KMS-11 (cell line): ENCODE results near the gene EXOSC5.

Source experiments
- H2AFZ ChIP-seq: fragments of 200-600 bp; sonication (generic); 2 replicates; pipeline ENCODE4 v1.6.1; 2016; ENCODE audit warnings: antibody characterized with exemption, mixed run types, low read depth
- H3K27ac ChIP-seq: fragments of 200-600 bp; sonication (generic); 2 replicates; pipeline ENCODE4 v1.6.1; 2016; ENCODE audit warnings: mild to moderate bottlenecking, mixed run types
- H3K27me3 ChIP-seq: fragments of 200-600 bp; sonication (generic); 2 replicates; pipeline ENCODE4 v1.6.1; 2017; ENCODE audit warnings: mild to moderate bottlenecking, low read depth, mixed run types, moderate library complexity; ENCODE audit not compliant: insufficient read depth
- H3K36me3 ChIP-seq: fragments of 200-600 bp; sonication (generic); 2 replicates; pipeline ENCODE4 v1.6.1; 2017; ENCODE audit warnings: mild to moderate bottlenecking, mixed run types; ENCODE audit not compliant: insufficient read depth
- H3K4me1 ChIP-seq: fragments of 200-600 bp; sonication (generic); 2 replicates; pipeline ENCODE4 v1.6.1; 2016; ENCODE audit warnings: mild to moderate bottlenecking, low read depth, mixed run types; ENCODE audit not compliant: poor library complexity, severe bottlenecking
- H3K4me2 ChIP-seq: fragments of 200-600 bp; sonication (generic); 2 replicates; pipeline ENCODE4 v1.7.0; 2016; ENCODE audit warnings: mild to moderate bottlenecking, mixed run types
- H3K4me3 ChIP-seq: fragments of 200-600 bp; sonication (generic); IDR thresholded peaks from 2 replicates; pipeline ENCODE4 v1.6.1; 2017; ENCODE audit warnings: low read depth, low read length, mixed read lengths; ENCODE audit not compliant: insufficient read depth
- H3K79me2 ChIP-seq: fragments of 200-600 bp; sonication (generic); 2 replicates; pipeline ENCODE4 v1.6.1; 2016; ENCODE audit warnings: low read depth, mixed run types; ENCODE audit not compliant: insufficient read depth
- H3K9ac ChIP-seq: fragments of 200-600 bp; sonication (generic); 2 replicates; pipeline ENCODE4 v1.6.1; 2016; ENCODE audit warnings: mild to moderate bottlenecking, mixed run types
- H4K20me1 ChIP-seq: fragments of 200-600 bp; sonication (generic); 2 replicates; pipeline ENCODE4 v1.6.1; 2016; ENCODE audit warnings: mild to moderate bottlenecking, mixed run types; ENCODE audit not compliant: insufficient read depth
- CTCF ChIP-seq: fragments of 200-600 bp; sonication (generic); conservative IDR thresholded peaks from 2 replicates; pipeline ENCODE4 v1.6.1; 2017; ENCODE audit warnings: low read depth, mild to moderate bottlenecking, antibody characterized with exemption, low read length, moderate library complexity, mixed read lengths

Gene EXOSC5

GRCh38 chr19:41413947-41414346 is 16.8 kb upstream of the EXOSC5 start:
- H3K4me2 ChIP-seq = no peak overlapping the region
- no peaks in the 10 kb centered on the region for H3K27me3 ChIP-seq
- no peak overlapping the region for H2AFZ ChIP-seq
- H3K27ac ChIP-seq = no peak overlapping the region
- H3K79me2 ChIP-seq = no peaks in the 10 kb centered on the region
- H4K20me1 ChIP-seq = no peaks in the 10 kb centered on the region
- no peak for TF ChIP-seq CTCF
- peaks cover 38% of the 10 kb centered on the region for H3K4me1 ChIP-seq
- H3K4me3 ChIP-seq = no peak overlapping the region
- H3K36me3 ChIP-seq = no peaks in the 10 kb centered on the region; the same call in 1 of the 2 replicates
- H3K9ac ChIP-seq = no peak overlapping the region

DNA sequence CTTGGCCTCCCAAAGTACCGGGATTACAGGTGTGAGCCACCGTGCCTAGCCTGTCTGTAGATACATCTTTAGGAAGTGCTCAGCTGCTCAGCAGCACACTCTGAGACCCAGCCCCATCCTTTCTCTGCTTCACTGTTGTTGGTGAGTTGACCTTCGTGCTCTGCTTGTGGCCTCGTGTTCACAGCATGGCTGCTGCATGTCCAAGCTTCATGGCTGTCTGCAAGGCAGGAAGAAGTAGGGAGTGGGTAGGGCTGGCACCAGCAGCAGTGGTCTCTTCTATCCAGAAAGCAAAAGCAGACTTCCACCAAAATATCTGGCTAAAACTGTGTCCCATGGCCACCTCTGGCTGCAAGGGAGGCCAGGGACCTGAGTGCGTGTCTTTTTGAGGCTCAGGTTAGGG is 15.8 kb upstream of the EXOSC5 start:
- Histone ChIP-seq H4K20me1 (no peaks in the 10 kb centered on the region), H3K36me3 (no peaks in the 10 kb centered on the region; the same call in 1 of the 2 replicates), H3K27ac (no peak overlapping the region), H3K4me2 (no peak overlapping the region), H3K4me3 (no peak overlapping the region), H2AFZ (no peak overlapping the region), H3K79me2 (no peaks in the 10 kb centered on the region; the same call in 1 of the 2 replicates), H3K9ac (no peak overlapping the region), H3K4me1 (peaks cover 48% of the 10 kb centered on the region), H3K27me3 (no peaks in the 10 kb centered on the region)
- TF ChIP-seq CTCF = no peak

DNA sequence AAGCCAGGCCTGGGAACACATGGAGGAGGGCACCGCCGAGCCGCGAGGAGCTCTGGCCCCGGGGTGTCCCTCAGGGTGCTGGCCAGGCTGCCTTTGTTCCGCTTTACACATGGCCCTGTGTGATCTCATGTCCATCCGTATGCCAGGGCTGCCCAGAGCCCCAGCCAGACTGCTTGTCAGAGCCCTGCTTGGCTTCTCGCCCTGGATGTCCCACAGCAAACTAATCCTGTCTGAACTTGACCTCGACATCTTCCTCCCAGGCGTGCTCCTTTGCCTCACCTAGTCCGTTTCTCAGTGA is 14.8 kb upstream of the EXOSC5 start:
- Histone ChIP-seq H3K27ac (no peak overlapping the region), H3K4me1 (peaks cover 58% of the 10 kb centered on the region), H3K4me3 (no peak overlapping the region), H4K20me1 (no peaks in the 10 kb centered on the region), H2AFZ (no peak overlapping the region), H3K4me2 (no peak overlapping the region), H3K79me2 (no peaks in the 10 kb centered on the region; the same call in 1 of the 2 replicates), H3K27me3 (no peaks in the 10 kb centered on the region), H3K36me3 (no peaks in the 10 kb centered on the region; the same call in 1 of the 2 replicates), H3K9ac (no peak overlapping the region)
- TF ChIP-seq CTCF = no peak

- H4K20me1 ChIP-seq = no peaks in the 10 kb centered on the region
- no peaks in the 10 kb centered on the region; the same call in 1 of the 2 replicates for H3K36me3 ChIP-seq
- no peak overlapping the region for H2AFZ ChIP-seq
- H3K79me2 ChIP-seq = no peaks in the 10 kb centered on the region; the same call in 1 of the 2 replicates
- no peak overlapping the region for H3K27ac ChIP-seq
- peaks cover 62% of the 10 kb centered on the region for H3K4me1 ChIP-seq
- no peaks in the 10 kb centered on the region for H3K27me3 ChIP-seq
- TF ChIP-seq CTCF = no peak
- H3K4me3 ChIP-seq = no peak overlapping the region
- no peak overlapping the region for H3K9ac ChIP-seq
- H3K4me2 ChIP-seq = peak overlapping the region; percentile 88; the same call in 1 of the 2 replicates
These were observed 14.2 kb upstream of the EXOSC5 start for GRCh38 chr19:41411100-41411967.
